ENCODE results near the gene SUMO3. TPM values are rescaled to one million over a fixed set of nuclear protein-coding genes. Genes with fewer than 3 reads are reported as not detected.

SUMO3 gene
- total and polyA plus RNA-seq, 2 donors (not counting 3 experiments of a cell fraction or from before 2014, with no cell fraction given): 102 to 123 TPM

DNA sequence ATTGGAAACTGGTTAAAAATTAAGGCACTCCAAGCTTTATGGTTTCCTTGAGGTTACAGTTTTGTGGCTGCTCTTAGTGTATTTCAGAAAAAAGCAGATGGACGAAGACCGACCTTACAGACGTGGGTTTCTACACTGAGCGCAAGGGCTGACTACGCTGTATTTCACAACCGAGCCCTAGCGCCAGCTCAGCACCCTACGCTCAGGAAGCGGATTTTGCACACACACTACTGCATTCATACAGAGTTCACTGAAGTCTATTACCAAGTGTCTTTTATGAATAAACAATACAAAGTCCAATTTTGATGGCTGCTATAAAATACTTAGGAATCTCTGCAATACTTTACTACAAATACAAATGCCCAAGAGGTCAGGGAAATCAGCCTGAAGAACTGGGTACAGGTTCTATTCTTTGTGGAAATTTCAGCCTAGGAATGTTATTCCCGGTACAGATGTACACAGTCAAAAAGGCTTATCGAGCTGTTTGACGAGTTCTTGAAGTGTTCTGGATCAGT, 31.8 kb upstream of the SUMO3 start:
- Histone ChIP-seq H3K9ac (replicated peaks; ENCODE audit: extremely low read depth, insufficient read depth, low read length) (no peak overlapping the region), H2AFZ (ENCODE audit: low read depth, low read length) (no peak overlapping the region), H3K9me3 (replicated peaks; ENCODE audit: control insufficient read depth, insufficient read depth, low read length) (no peaks in the 10 kb centered on the region), H3K4me2 (ENCODE audit: insufficient read depth, low read length) (no peak overlapping the region), H3K4me3 (replicated peaks in 1 of 3; ENCODE audit: insufficient read depth in 1 of 3, low read depth in 1 of 3, low read length in 3 of 3) (no peak overlapping the region), H4K20me1 (replicated peaks; ENCODE audit: control insufficient read depth, extremely low read depth, insufficient read depth, low read length) (peaks cover 7% of the 10 kb centered on the region), H3K79me2 (ENCODE audit: control insufficient read depth, insufficient read depth, low read length) (peaks cover 23% of the 10 kb centered on the region), H3K27me3 (ENCODE audit: control insufficient read depth in 2 of 2, insufficient read depth in 2 of 2, low read length in 2 of 2) (no peaks in the 10 kb centered on the region), H3K36me3 (ENCODE audit: control insufficient read depth in 2 of 2, extremely low read depth in 1 of 2, insufficient read depth in 2 of 2, low read length in 2 of 2) (peaks cover 27 to 41% of the 10 kb centered on the region in 2 experiments), H3K9me1 (replicated peaks; ENCODE audit: control insufficient read depth, extremely low read depth, insufficient read depth, low read length) (no peaks in the 10 kb centered on the region), H3K27ac (ENCODE audit: insufficient read depth, low read depth, low read length) (no peak overlapping the region), H3K4me1 (ENCODE audit: control insufficient read depth, extremely low read depth, insufficient read depth, low read length) (peaks cover 16% of the 10 kb centered on the region)
- CTCF ChIA-PET: no interaction called here
- intact Hi-C loops (cut with micrococcal nuclease): no loop called here
- FAIRE-seq (peak; percentile 31), DNase-seq (ENCODE audit: low read depth, low spot score) (no peak)
- dilution Hi-C loops (cut with MboI; ENCODE audit: extremely low pct_ligation_motif_present, low sequenced_read_pairs): no loop called here
- TF ChIP-seq CTCF (IDR thresholded peaks at IDR 0.05; ENCODE audit: extremely low read depth in 1 of 2, insufficient read depth in 1 of 2, low read depth in 1 of 2, low read length in 2 of 2) (no peak), EZH2 (IDR thresholded peaks at IDR 0.05; ENCODE audit: borderline replicate concordance, low read depth, low read length, severe bottlenecking) (no peak), FOS (IDR thresholded peaks at IDR 0.05; ENCODE audit: borderline replicate concordance, insufficient read depth, low read length) (no peak), POLR2AphosphoS5 (IDR thresholded peaks at IDR 0.05; ENCODE audit: insufficient read depth, low read depth, low read length) (no peak), MYC (IDR thresholded peaks at IDR 0.05; ENCODE audit: low read depth, low read length) (no peak), MAX (IDR thresholded peaks at IDR 0.05; ENCODE audit: insufficient read depth, insufficient read length) (no peak), JUN (IDR thresholded peaks at IDR 0.05; ENCODE audit: borderline replicate concordance, insufficient read depth, insufficient read length, low read depth) (no peak), POLR2A (IDR thresholded peaks at IDR 0.05; ENCODE audit: low read depth, low read length) (no peak), GATA2 (IDR thresholded peaks at IDR 0.05; ENCODE audit: insufficient read depth, insufficient read length, low read depth, low read length) (no peak)
- BruUV-seq (replicated peaks): TSS peak; percentile 42
- POLR2A ChIA-PET: no interaction called here

Measured in endothelial cell of umbilical vein (primary cell).